Subcutaneous adipose tissue (tissue), 4 donors: ENCODE results near the gene ABCG1. TPM values are rescaled to one million over a fixed set of nuclear protein-coding genes. Genes with fewer than 3 reads are reported as not detected.

ENCODE experiments used
- CTCF ChIP-seq: fragments of 450-650 bp; IDR thresholded peaks from one replicate; pipeline ENCODE4 v1.5.1; 2016; ENCODE audit warnings: low read depth, mild to moderate bottlenecking, control low read depth, antibody characterized with exemption, moderate library complexity
- total RNA-seq, 4 donors: library from RNA; depleted of rRNA; stranded (reverse); fragments of >200 nt; gene quantifications; one replicate each; pipeline ENCODE4 v1.1.0, GENCODE V29; 2016

ABCG1 gene
- total RNA-seq, 4 donors from 2014 or later = 8.6 to 34.7 (median 15.8) TPM

DNA sequence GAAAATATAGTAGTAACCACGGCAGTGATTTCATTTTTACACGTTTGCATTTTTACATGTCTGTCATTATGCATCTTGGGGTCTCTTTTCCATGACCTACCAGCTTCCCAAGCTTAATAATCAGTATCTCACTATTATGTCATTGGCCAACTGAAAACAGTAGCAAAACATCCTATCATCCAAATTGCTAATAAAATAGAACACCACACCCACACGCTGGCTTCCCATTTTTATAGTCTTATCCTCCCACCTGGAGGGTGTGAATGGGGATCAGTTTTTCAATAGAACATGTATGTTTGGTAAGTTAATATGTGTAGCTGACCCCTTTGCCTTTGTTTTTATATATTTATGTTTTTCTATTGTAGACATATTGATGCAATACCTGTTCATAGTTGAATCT, 84.5 kb downstream of the ABCG1 start:
- no peak for TF ChIP-seq CTCF

DNA sequence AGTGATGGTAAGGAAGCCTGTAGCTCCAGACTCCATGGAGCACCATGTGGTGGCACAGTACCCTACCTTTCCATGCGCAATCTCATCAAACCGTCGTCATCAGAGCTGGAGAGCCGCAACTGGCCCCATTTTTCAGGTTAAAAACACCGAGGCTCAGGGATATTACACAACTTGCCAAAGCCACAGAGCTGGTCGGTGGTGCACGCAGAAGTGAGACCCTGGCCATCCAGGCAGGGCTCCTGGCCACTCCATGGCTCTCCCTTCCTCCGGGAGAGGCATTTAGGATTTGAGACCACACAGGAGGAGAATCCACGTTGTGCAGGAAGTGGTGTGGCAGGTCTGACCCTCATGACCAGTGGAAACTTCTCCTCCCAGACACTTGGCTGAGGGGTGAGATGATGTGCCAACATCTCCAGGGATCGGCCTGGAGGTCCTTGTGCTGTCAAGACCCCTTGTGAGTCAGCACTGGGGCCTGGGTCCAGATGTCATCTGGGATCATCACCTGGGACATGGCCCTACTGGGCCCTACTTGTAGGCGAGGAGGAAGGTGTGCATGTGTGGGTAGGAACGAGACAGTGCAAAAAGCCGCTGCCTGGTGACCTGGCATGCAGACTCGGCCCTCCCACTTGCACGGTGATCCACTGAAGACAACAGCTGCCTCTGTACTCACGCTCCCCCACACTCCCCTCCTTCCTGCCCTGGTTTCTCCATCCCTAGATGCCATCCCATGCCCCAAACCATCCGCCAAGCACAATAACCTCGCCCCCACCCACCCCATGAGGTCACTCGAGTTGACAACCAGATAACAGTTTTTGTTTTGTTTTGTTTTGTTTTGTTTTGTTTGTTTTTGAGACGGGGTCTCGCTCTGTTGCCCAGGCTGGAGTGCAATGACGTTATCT, 85.9 kb downstream of the ABCG1 start:
- TF ChIP-seq CTCF = no peak

DNA sequence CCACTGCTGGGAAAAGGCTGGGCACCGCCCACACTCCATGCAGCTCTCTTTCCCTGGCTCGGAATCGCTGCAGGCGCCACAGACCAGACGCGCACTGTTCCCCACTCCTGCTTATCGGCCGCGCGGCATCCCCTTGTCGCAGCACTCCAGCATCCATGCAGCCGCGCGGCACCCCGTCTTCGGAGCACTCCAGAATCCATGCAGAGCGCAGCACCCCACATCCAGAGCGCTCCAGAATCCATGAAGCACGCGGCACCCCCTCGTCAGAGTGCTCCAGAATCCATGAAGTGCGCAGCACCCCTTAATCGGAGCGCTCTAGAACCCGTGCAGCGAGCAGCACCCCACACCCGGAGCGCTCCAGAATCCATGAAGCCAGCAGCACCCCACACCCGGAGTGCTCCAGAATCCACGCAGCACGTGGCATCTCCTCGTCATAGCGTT, 86.8 kb downstream of the ABCG1 start:
- TF ChIP-seq CTCF = no peak

DNA sequence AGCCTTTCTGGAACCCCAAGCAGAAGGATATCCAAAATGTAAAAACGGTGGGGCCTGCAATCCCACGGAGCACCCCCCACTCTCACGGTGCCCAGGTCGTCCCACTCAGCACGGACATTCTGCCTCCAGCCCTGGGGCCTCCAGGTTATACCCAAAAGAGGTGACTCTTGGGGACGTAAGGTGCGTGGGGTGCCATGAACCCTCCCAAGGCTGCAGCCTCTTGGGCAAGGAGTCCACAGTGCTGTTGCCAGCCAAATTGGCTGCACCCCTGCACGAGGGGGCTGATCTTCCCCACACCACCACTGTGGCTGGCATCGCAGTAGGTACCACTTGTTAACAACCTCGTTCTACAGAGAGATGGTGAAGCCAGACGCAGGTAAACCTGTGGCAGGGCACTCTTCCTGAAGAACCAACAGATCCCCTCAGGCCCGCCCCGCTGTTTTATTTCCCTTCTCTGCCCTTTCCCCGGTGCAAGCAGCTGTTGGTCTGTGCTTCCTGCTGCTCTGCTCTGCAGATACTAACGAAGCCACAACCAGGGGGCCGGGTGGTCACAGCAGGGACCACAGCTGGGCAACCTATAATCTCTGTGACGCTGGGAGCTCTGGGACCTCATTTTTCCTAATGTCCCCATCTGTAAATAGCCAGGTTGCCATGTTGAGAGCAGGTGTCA, 87.6 kb downstream of the ABCG1 start:
- TF ChIP-seq CTCF = no peak

DNA sequence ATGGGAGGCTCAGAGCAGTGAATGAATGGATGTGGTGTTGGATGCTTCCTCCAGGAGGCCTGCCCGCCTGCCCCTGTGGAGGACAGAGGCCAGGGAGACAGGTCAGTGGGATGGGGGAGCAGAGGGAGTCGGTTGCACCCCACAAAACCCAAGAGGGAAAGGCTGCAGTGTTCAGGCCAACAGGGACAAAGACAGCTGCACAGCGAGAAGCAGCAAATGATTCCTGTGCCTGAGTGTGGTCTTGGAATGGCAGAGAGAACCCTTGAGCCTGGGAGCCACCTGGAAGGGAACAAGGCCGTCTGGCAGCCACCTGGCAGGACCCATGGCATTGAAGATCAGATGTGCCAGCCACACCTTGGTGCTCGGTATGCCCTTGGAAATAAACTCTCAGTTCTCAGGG, 88.2 kb downstream of the ABCG1 start:
- TF ChIP-seq CTCF = no peak

DNA sequence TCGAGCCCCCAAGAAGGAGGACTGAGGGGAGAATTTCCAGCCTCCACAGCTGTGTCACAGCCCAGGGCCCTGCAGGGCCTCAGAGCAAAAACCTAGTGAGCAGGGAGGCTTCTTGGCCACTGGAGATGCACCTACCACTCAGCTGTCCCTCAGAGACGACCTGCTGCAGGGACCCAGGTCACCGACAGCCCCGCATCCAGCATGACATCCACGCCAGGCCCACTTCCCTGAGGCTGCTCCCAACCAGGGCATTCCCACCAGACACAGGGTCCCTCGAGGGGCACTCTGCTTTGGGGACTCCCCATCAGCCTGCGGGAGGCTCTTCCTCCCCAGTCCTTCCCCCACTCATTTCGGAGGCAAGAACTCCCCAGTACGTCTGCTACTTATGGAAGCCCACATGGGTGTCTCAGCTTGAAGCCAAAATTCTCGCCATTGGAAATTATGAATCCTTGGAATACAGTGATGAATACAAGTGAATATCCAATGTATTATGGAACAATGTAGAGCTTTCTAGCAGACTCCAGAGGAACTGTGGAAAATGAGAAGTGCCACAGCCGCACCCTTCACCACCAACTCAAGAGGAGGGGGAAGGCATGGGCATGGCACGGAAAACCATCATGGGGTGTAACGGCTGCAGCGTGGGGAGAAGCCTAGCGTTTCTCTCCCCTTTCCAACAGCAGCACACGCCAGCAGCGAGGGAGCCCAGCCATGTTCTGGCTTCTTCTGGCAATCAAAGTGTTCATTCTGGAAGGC, 89.4 kb downstream of the ABCG1 start:
- no peak for TF ChIP-seq CTCF
